Left ventricle myocardium inferior (tissue), 1 donor: Measurements from ENCODE around the gene MED27. TPM values are rescaled to one million over a fixed set of nuclear protein-coding genes. Genes with fewer than 3 reads are reported as not detected.

Source experiments
- DNase-seq: peaks from one replicate; pipeline ENCODE4 v3.0.0-alpha.2; 2020
- H3K27ac ChIP-seq: fragments of 200-600 bp; replicated peaks from 2 replicates; pipeline ENCODE4 v1.8.0; 2021
- H3K27me3 ChIP-seq: fragments of 200-600 bp; 2 replicates; pipeline ENCODE4 v1.8.0; 2021; ENCODE audit warnings: low read depth
- H3K36me3 ChIP-seq: fragments of 200-600 bp; 2 replicates; pipeline ENCODE4 v1.8.0; 2021
- H3K4me1 ChIP-seq: fragments of 200-600 bp; 2 replicates; pipeline ENCODE4 v1.8.0; 2021
- H3K4me3 ChIP-seq: fragments of 200-600 bp; 2 replicates; pipeline ENCODE4 v1.8.0; 2021; ENCODE audit warnings: mild to moderate bottlenecking, moderate library complexity
- H3K9me3 ChIP-seq: fragments of 200-600 bp; replicated peaks from 2 replicates; pipeline ENCODE4 v1.8.0; 2021
- intact Hi-C: fragments of 100-400 bp; cut with micrococcal nuclease; formaldehyde crosslinking; loops from one replicate; pipeline ENCODE4 v1.11.0; 2022
- total RNA-seq: library from RNA; stranded (reverse); fragmentation: NEBNext Ultra II Directional; extraction: Animal tissue kit (Norgen Biotek cat#: 25700); gene quantifications from one replicate; pipeline ENCODE4 v1.2.1, GENCODE V29; 2021
- TF ChIP-seq, protein P1 (sequence below): fragments of 200-600 bp; IDR thresholded peaks from 2 replicates; pipeline ENCODE4 v1.8.0; 2021; ENCODE audit warnings: antibody characterized with exemption, mild to moderate bottlenecking, borderline replicate concordance
- donor health status: DM: no; HTN: yes; CAD: no; lungs with severe emphysema.

Gene MED27
- total RNA-seq, 1 donor from 2014 or later: 16.3 TPM

DNA sequence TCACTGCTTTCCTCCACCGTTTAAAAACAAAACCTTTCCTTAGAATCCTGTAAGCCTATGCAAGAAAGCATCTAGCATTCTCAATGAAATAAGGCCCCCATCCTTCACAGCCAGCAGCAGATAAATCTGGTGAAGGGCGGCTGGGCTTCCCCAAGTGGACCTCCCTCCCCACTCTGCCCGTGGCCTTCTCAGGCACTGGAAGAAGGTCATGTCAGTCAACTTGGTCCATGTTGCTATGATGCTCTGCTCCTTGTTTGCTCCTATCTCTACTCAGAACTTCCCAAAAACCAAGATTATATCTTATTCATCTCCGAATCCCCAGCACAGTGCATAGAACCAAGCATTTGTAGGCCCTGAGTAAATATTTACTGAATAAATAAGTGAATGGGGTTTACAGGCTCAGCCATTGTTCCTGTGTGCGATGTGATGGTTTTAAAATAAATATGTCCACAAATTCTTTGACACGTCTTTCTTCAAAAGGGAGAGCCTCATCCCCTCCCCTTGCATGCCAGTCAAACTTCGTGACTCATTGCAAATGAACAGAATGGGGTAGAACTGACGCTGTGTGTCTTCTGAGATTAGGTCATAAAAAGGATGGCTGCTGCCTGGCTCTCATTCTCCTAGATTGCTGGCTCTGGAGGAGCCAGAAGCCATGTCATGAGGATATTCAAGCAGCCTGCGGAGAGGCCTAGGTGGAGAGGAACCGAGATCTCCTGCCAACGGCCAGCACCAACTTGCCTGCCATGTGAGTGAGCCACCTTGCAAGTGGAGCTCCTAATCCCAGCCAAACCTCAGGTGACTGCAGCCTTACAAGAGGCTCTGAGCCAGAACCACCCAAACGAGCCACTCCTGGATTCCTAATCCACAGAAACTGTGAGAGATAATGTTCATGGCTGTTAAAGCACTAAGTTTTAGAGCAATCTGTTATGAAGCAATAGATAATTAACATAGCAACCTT lies 70.5 kb downstream of the MED27 start:
- H3K4me3 ChIP-seq: no peak overlapping the region
- peaks cover 40% of the 10 kb centered on the region for H3K4me1 ChIP-seq
- intact Hi-C loops: no loop called here
- no peaks in the 10 kb centered on the region for H3K27me3 ChIP-seq
- no peaks in the 10 kb centered on the region for H3K9me3 ChIP-seq
- peaks cover 8% of the 10 kb centered on the region for H3K36me3 ChIP-seq
- H3K27ac ChIP-seq: no peak overlapping the region
- TF ChIP-seq, protein P1, sequence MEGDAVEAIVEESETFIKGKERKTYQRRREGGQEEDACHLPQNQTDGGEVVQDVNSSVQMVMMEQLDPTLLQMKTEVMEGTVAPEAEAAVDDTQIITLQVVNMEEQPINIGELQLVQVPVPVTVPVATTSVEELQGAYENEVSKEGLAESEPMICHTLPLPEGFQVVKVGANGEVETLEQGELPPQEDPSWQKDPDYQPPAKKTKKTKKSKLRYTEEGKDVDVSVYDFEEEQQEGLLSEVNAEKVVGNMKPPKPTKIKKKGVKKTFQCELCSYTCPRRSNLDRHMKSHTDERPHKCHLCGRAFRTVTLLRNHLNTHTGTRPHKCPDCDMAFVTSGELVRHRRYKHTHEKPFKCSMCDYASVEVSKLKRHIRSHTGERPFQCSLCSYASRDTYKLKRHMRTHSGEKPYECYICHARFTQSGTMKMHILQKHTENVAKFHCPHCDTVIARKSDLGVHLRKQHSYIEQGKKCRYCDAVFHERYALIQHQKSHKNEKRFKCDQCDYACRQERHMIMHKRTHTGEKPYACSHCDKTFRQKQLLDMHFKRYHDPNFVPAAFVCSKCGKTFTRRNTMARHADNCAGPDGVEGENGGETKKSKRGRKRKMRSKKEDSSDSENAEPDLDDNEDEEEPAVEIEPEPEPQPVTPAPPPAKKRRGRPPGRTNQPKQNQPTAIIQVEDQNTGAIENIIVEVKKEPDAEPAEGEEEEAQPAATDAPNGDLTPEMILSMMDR: no peak
- DNase-seq: no peak

DNA sequence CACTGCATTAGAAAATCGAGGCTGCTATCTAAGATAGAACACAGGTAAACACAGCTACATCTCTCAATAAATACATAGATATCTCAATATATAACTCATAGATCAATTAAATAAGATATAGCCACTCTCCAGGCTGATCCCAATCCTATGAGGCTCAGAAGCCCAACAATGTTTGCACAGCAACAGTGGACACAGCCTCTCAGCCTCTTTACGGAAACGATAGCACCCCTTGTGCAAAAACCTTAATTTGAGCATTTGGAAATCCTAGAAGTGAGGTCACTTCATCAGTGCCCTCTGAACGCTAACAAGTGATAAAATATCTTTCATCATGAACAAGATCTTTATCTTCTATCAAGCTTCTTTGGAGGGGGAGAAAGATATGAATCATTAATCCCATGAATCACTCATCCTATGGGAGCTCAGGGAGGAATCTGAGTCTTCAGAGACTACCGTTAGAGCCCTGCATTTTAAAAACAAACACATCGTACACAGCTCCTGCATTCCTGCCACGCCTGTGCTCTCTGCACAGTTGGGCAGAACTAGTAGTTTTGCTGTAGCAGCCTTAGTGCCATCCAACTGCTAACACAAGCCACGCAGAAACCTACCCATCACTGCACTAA lies 71.4 kb downstream of the MED27 start:
- peaks cover 2% of the 10 kb centered on the region for H3K36me3 ChIP-seq
- H3K4me1 ChIP-seq: peaks cover 40% of the 10 kb centered on the region
- no peak overlapping the region for H3K27ac ChIP-seq
- H3K27me3 ChIP-seq: no peaks in the 10 kb centered on the region
- no peak overlapping the region for H3K4me3 ChIP-seq
- no peak for DNase-seq
- TF ChIP-seq, protein P1: no peak
- intact Hi-C loops: no loop called here
- H3K9me3 ChIP-seq: no peaks in the 10 kb centered on the region

DNA sequence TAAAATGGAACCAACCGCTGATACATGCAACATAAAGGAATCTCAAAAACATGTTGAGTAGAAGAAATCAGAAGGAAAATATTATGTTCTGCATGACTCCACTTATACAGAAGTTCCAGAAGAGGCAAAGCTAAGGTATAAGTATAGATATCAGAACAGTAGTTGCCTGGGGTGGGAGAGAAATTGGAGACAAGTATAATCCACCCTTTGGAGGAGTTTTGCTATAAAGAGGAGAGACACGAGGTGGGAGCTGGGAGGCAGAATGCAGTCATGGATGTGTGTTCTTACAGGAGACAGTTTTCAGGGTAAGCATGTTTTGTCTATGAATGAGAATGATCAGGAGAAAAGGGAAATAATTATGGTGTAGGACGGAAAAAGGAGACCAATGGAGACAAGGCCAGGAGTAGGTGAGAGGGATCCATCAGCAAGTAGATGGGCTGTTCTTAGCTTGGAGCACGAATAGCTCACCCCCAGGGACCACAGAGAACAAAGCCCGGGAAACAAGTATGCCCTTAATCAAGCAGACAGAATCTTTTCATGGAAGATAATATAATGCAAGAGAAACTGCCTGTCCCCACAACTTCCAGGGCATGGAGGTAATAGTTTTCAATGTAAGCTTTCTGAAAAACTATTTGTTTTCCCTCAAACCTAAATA lies 72.2 kb downstream of the MED27 start:
- no peaks in the 10 kb centered on the region for H3K36me3 ChIP-seq
- no peaks in the 10 kb centered on the region for H3K27me3 ChIP-seq
- peaks cover 40% of the 10 kb centered on the region for H3K4me1 ChIP-seq
- no peak overlapping the region for H3K4me3 ChIP-seq
- no peak overlapping the region for H3K27ac ChIP-seq
- TF ChIP-seq, protein P1: no peak
- DNase-seq: no peak
- intact Hi-C loops: no loop called here
- H3K9me3 ChIP-seq: no peaks in the 10 kb centered on the region

DNA sequence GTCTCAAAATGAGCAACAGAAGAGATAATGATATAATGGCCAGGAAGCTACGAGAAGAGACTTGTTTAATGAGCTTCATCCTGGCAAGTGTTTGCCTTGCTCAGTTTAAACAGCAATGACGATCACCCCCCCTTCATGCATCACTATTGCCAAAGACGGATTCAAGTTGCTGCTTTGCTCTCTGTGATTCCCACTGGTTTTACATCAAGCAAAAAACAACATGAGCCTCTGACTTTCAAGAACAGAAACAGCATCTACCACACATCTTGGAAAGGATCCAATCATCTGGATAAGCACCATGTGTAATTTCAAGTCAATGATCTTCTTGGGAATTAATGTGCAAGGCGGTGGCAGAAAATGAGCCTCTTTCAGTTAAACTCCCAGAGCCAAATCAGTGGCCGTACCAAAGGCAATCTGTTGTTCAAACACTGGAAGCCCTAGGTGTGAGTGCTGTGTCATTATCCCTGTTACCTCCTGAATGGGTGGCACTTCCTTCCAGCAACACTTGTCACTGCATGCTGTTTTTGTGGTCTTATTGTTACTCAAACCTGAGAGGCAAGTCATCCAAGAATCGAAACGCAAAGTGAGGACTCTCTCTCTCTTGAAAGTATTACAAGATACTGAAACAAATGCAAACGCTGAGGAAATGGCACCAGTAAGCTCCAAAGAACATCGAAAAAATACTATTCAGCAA lies 72.8 kb downstream of the MED27 start:
- intact Hi-C loops: no loop called here
- DNase-seq: no peak

DNA sequence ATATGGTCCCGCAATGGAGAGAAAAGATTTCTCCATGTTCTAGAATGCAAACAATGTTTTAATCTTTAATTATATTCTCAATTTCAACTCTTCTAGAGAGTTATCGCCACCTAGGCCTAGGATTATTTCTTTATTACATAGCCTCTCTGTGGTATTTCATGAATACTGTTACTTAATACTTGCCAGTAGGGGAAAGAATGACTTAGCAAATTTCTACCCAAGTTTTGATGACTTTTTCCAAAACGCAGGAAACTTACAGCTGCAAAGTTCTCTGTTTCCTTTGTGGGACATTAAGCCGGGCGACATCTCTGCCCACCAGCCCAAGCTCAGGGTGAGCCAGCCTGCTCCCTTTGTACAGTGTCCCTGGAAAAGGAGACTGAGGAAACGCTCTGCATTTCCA lies 73.8 kb downstream of the MED27 start:
- H3K27ac ChIP-seq: no peak overlapping the region
- TF ChIP-seq, protein P1: no peak
- no peak overlapping the region for H3K4me3 ChIP-seq
- H3K9me3 ChIP-seq: no peaks in the 10 kb centered on the region
- intact Hi-C loops: no loop called here
- no peak for DNase-seq
- H3K27me3 ChIP-seq: no peaks in the 10 kb centered on the region
- H3K4me1 ChIP-seq: peaks cover 29% of the 10 kb centered on the region
- H3K36me3 ChIP-seq: no peaks in the 10 kb centered on the region

More for the DNA sequence above, 72.8 kb downstream of the MED27 start:
- Histone ChIP-seq H3K36me3 (no peaks in the 10 kb centered on the region), H3K4me1 (peaks cover 34% of the 10 kb centered on the region), H3K9me3 (no peaks in the 10 kb centered on the region), H3K27me3 (no peaks in the 10 kb centered on the region), H3K4me3 (no peak overlapping the region), H3K27ac (no peak overlapping the region)
- TF ChIP-seq, protein P1: no peak
